Measurements from ENCODE around the gene SLC38A1.
A peak's percentile ranks its signal among the peaks of the same experiment; 100 is the strongest.

Gene SLC38A1

DNA sequence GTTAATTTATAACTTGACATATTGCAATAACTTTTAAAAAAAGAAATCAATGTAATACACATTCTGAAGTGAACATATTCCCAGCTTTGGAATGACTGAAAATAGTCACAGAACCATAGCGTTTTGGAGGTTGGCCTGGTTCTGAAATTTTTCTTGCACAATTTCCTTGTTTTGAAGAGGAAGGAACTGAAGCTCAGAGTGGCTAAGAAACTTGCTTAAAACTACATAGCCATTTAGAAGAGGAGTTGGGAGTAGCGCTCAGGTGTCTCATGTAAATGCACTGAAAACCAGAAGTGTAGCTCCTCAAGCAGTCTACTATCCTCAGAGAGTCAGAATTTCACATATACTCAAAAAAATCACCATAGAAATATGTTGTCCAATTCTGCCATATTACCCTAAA is 41.2 kb downstream of the SLC38A1 start:
- no peak for DNase-seq

DNA sequence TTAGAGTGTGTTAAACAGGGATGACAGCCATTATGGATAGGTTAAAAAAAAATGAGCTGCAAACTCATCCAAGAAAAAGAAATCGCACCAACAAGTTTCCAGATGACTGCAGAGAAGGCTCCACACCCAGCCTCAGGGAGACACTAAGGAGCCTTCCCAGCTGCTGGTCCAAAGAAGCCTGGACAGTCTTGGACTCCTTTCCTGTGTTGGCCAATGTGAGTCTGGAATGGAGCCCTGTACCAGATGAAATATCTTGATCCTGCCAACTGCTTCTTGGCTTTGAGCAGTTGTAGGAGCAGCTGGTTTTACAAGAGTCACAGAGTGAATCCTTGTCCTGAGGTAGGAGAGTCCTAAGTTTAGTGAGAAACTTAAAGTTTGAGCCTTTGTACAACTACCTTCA is 44.5 kb downstream of the SLC38A1 start:
- no peak for DNase-seq

DNA sequence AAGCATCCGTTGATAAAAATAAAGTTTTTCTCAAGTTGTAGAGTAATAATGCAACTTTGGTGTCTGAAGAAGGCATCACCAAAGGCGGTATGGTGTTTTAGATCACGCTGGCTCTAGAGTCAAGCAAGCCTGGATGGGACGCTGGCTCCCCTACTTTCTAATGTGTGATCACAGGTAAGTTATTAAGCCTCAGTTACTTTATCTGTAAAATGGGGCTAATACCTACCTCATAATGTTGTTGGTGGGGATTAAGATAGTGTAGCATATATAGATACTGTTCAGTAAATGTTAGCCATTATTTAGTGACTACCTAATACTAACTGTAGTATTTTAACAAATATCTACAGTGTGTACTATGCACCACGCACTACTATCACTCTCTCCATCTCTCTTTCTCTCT is 45.8 kb downstream of the SLC38A1 start:
- no peak for DNase-seq

DNA sequence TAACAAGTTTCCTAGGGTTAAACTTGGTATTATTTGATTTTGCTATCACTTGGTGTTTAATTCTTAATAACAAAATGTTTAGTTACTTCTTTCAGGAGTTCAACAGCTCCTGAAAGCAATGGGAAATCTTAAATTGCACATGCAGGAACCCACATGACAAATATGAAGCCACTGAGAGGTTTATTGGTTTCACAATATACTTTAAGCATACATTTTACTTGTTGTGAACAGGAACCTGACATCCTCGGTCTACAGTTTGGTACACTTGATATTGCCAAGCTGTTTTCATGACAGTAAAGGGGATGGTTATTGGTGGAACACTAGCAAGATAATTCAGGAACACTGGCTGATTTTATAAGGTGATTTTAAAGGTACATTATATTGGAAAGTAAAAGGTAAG is 46.2 kb downstream of the SLC38A1 start:
- no peak for DNase-seq

DNA sequence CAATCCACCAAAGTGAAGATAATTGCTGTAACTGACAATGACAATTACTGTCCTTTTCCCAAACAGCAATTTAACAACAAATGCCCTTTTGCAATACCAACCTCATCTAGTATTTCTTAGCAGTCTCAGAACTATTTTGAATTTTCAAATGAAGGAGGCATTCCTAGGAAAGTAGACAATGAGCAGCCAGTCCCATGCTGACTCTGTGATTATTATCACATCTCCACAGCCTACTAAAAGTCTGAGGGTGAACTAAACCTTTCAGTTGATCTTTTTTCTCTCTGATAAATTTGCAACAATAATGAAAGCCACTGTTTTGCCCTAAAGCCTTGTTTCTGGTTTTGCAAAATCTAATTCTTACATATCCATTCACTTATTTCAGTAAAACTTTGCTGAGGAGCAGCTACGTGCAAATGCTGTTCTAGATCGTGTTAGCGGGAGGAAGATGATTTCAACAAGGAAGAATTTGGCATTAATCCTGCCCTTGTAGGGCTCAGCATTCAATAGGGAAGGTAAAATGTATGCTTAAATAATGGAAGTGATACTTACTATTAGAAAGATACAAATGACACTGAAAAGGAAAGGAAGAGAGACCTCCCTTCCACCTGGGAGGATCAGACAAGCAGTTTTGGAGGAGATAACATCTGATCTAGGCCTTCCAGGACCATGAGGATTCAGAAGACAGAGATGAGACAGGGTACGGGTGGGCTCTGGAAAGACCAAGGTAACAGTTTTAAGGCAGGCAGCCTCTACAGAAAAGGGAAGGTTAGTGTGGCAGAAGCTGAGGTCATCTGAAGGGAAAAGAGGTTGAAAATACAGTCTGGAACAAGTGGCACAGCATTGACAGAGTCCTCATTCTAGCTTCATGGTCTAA is 47.4 kb downstream of the SLC38A1 start:
- no peak for DNase-seq

DNA sequence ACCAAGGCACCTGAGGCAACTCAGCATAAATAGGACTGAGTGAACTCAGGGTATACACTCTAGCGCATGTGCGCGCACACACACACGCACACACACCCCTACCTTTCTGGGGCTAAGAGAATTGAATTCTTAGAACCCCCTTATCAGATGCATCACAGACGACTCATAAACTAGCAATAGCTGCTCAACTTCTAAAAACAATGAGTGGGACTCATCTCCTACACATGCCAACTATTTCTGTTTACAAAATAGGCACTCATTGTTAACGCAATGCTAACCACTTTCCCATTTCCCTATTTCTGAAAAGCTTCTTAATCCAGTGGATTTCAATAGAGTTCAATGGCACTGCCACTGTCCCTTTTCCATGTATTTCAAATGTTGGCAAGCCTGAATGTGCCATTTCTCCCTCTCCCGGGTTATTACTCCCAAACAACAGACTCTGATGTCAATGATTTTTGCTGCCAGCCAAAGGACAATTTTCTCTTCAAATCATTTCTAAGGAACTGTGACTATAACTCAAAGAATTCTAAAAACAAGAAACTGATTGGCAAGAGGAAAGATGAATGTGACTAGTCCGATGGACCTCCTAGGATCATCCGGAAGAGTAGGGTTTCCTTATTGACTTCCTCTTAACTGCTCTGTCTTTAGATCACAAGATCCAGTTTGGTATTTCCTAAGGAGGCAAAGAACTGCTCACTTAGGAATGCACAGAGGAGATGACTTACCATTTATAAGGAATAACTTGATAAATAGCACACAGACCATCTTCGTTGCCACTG is 48.8 kb downstream of the SLC38A1 start:
- DNase-seq: no peak

DNA sequence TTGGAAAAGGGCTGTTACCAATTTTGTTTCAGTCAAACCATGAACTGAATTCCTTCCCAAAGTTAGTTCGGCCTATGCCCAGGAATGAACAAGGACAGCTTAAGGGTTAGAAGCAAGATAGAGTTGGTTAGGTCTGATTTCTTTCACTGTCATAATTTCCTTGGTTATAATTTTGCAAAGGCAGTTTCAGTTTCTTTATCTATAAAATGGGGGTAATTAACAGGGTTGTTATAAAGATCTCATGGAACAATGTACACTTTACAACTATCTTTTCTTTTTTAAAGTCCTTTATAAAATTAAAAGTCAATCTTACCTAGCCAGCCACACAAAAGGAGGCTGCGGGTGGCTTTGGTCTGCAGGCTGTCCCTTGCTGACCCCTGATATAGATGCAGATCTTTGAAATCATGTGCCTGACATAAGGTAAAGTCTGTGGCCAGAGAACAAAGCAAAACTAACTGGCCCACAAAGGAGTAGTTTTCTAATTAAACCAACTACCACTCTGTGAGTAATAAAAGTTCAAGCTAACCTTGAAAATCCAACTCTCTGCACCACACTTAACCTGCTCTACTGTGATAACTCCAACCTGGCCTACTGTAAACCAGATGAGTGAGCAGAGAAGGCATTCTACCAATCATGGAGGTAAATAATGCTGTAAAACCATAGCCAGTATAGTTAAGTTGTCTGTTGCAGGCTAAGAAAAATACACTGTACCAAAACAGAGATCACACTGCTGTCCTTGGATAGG is 49.5 kb downstream of the SLC38A1 start:
- DNase-seq: no peak

DNA sequence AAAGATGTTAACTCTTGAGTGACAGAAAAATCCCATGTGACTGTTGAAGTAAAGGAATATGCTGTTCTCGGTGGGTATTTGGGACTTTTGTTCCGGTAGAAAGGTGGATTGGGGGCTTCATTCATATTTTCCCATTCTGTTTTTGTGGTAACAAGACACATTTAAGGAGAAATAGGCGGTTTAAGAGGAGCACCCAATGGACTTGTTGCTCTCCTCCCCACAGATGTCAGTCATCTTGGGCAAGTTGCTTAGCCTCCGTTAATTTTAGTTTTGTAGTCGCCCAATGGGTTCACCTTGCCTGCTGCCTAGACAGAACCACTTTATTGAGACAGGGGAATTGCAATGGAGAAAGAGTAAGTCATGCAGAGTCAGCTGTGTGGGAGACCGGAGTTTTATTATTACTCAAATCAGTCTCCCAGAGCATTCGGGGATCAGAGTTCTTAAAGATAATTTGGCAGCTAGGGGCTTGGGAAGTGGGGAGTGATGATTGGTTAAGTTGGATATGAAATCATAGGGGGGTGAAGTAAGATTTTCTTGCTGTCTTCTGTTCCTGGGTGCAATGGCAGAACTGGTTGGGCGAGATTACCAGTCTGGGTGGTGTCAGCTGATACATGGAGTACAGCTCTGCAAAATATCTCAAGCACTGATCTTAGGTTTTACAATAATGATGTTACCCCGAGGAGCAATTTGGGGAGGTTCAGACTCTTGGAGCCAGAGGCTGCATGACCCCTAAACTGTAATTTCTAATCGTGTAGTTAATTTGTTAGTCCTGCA is 50.3 kb downstream of the SLC38A1 start:
- DNase-seq: no peak

DNA sequence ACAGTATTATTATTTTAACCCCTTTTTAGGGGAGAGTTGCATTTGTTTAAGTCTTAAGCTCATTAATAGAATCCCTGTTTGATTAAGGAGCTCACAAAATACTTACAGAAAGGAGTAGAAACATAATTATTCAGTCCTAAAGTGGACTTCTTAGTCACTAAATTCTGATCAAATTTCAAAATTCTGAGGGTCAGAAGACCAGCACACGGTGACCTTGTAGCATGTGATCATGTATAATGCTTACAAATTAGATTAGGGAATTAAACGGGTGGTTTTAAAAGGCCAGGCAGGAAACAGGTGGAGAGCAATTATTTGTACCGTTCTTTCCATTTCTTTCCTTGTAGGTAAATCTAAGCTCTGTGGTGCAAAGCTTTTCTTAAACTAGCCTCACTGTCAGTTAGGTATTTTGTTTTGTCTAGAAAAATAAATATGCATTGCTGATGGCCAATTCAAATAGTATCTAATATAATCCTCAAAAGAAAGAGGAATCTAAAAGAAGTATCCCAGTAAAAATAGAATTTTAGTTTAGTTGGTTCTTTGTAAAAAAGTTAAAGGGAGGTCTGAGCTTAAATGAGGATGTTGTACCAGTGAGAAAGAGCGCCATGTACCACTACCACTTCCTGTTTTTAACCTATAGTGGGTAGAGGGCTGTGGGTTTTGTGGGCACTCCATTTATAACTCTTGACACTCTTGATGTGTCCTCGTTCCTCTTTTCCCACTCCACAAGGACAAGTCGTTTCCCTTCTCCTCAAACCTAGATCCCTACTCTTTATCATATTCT is 51.1 kb downstream of the SLC38A1 start:
- no peak for DNase-seq

DNA sequence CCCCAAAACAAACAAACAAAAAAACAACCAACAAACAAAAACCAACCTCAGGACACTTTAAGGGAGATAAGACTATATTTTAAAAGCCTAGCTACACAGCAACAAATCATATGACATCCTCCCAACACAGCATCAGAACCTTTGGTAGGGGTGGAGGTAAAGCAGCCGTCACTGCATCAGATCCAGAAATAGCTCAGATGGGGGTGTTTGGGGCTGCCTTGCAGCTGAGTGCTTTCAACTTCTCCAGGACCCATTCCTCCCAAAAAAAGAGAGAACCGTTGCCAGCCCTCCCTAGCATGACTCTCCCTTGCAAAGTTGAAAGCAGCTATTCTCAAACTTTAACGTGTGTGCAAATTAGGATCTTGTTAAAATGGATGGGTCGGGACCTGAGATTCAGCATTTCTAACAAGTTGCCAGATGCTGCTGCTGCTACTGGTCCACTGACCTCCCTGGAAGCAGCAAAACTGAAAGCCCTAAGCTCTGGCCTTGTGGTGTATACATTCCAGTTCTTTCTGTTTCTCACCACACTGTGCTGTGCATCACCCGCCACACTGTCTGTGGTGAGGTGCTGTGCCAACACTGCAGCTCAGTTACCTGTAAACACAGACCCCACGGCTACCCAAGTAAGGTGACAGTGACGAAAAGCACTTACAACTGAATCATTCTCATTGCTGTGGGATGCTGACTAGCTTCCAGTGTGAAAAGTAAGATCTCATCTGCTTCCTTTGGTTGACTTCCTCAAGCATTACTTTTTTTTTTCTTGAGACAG is 54.0 kb downstream of the SLC38A1 start:
- DNase-seq: no peak

DNA sequence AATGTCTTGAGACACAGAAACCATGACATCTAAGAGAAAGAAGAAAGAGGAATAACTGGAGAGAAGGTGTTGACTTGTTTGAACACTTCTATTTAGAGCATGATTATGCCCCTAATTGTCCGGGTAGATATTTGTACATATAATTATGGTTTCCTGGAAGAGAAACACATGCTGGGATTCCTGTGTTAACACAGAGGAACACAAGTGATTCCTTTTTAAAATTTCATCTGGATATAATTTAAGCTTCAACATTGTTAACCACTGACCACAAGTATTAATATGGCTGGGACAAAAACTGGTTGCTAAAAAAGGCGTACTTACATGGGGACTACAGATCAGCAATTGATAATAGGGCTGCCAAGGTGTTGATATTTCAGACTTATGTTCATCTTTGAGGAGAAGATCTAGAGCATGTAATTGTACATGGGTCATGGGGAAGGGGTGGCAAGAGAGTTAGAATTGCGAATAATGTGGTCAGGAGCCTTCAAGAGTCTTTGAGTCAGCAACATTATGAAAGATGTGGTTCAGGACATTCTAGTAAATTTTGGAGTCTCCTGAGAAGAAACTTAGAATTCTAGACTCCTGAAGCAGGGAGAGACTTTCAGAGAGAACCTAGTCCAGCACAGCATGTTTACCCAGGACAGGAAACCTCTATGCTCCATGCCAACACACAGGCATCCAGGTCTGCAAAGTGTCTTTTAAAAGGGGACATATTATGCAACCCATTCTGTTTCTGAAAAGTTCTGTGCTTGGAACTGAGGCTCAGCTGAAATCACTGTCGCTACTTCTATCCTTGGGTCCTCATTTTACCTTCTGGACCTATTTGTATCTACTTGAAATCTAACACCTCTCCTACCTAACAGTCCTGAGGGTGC is 56.5 kb downstream of the SLC38A1 start:
- DNase-seq: no peak

DNA sequence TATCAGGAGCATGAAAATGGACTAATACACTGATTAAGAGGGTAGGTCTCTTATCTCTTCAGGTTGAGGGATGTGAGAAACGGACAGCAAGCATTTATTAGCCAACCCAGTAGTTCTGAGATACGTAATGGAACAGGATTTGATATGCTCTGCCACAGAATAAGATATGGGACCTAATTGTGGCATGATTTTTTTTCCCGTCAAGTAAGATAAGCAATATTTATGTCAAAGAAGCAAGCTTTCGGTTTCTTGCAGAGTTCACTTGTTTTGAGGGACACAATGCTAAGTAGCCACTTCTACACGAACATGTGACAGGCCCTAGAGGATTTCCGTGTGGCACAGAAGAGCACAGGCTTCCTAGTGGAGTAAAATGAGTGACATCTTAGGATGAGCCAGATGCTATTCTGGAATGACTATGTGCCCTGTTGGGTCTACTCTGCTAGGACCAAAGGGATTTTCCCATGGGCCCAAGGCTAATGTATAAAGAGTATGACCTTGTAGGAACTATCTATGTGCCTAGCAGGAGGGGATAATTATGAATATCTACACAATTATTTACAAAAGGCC is 57.9 kb downstream of the SLC38A1 start:
- peak; percentile 16 for DNase-seq

DNA sequence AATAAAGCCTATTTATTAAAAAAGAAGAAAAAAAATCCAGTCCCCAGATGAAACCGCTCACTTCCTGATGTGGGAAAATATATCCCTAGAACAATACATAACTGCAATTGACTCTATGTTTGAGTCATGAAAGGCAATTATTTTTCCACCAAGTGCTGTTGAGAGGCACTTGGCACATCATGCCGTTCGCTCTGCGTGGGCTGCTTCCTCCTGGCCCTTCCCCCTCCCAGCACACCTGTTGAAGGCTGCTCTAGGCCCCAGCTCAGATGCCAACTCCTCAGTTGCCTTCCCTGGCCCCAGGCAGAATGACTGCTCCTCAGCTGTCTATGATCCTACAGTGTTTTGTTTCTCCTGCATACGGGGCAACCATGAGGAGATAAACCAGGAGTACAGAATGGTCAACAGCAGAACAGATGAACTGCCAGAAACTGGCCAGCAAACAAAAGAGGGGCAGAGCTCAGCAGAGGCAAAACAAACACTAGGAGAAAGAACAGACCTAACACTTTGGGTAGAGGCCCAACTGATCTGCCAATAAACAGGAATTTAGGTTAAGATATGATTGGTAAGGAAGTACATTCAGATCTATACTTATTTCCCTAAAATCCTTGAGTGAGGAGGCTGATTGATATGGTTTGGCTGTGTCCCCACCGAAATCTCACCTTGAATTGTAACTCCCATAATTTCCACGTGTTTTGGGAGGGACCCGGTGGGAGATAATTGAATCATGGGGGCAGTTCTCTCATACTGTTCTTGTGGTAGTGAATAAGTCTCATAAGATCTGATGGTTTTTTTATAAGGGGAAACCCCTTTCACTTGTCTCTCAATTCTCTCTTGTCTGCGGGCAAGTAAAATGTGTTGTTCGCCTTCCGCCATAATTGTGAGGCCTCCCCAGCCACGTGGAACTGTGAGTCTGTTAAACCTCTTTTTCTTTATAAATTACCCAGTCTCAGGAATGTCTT is 58.6 kb downstream of the SLC38A1 start:
- DNase-seq: peak; percentile 96

DNA sequence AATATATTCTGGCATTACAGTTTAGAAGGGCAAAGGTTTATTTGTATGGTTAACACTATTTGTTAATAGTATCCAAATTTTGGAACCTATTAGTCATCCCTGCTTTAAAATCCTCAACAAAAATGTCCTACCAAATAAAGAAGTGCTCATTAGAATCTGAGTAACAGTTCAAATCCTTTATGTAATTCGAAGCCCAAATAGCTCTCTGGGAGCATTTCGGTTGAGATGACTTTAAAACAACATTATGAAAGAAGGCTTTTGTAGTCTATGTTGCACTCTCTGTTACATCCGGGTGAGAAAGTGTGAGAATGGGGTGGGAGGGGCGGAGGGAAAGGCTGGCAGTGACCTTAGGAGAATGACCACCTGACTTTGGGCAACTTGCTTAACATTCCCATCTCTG is 59.7 kb downstream of the SLC38A1 start:
- peak; percentile 74 for DNase-seq

DNA sequence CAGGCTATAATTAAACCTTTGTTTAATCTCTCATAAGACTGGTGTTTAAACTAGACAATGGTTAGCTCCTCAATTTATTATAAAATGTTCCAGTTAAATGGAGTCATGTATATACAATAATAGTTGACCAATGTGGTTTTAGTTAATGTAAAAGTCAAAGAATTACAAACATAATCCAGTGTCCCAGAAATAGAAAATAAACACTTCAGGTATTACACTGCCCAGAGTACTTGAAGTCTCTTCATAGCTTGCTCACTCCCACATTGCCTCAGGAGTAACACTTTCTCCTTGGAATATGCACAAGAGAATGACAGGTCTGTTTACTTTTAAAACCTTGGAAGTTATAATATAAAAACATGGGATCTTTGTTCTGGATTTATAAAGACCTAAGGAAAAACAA is 60.5 kb downstream of the SLC38A1 start:
- DNase-seq: peak; percentile 67

DNA sequence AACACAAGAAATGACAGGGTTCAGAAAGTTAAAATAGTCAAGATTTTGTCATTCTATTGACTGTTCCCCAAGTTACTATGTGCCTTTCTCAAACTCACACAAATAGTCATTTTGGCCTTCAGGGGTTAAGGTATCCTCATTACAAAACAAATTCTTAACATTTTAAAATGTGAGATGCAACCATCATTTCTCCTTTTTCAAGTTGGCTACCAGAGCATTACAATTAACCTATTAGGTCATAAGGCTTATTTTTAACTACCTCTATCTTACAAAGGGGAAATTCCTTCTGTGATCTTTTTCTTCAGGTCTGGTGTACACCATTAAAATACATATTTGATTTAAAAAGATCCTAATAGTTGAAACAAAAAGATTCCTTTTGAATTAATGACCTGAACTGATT is 61.2 kb downstream of the SLC38A1 start:
- no peak for DNase-seq

DNA sequence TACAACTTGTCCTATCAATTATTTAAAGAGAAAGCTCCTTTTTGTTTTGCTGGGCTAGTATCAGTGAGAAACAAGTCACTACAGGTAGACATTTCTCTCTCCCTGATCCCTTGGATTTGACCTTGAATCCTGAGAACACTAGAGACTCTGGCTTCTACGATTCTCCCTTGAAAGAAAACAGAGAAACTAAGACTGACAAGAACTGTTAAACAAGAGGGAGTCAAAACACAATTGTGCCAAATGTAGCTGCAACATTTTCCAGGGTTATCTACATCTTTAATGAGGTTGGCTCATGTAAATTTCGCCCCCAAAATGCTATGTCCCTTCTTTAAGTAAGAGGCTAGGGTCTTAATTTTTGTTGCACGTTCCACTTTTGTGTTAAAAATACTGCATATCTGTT is 62.4 kb downstream of the SLC38A1 start:
- no peak for DNase-seq

DNA sequence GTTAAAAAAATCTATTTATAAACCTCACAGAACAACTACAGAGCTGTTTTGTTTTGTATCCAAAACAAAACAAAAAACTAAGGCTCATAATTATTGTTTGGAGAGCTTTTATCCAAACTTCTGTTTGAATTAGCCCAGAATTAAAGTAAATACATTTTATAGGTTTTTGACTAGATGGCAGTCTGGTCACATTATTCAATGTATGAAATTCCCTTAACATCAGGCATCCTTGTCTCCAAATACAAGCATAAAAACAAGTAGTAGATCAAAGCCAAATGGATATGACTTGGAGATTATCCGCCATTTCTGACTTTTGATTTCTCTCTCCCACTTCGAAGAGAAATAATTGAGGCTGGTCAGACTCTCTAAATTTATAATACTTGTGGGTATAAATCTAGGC is 63.5 kb downstream of the SLC38A1 start:
- DNase-seq: no peak

Measured in NCI-H2029 treated with DMSO at 0.1 percent for 48 hours (cell line).